ENCODE data around the gene CLMP.

GRCh38 chr11:123185326-123185725 lies 9.7 kb downstream of the CLMP start:
- TF ChIP-seq POLR2AphosphoS5 (IDR thresholded peaks at IDR 0.05) (no peak), TAF1 (IDR thresholded peaks at IDR 0.05; ENCODE audit: low read depth) (no peak), MXI1 (conservative IDR thresholded peaks at IDR 0.05; ENCODE audit: poor library complexity, severe bottlenecking) (no peak), RAD21 (conservative IDR thresholded peaks at IDR 0.05) (no peak), SMC3 (conservative IDR thresholded peaks at IDR 0.05; ENCODE audit: poor library complexity) (no peak), EZH2 (IDR thresholded peaks at IDR 0.05; ENCODE audit: borderline replicate concordance, insufficient read depth, low read length, poor library complexity, severe bottlenecking) (no peak)
- TF ChIP-seq, protein P1, sequence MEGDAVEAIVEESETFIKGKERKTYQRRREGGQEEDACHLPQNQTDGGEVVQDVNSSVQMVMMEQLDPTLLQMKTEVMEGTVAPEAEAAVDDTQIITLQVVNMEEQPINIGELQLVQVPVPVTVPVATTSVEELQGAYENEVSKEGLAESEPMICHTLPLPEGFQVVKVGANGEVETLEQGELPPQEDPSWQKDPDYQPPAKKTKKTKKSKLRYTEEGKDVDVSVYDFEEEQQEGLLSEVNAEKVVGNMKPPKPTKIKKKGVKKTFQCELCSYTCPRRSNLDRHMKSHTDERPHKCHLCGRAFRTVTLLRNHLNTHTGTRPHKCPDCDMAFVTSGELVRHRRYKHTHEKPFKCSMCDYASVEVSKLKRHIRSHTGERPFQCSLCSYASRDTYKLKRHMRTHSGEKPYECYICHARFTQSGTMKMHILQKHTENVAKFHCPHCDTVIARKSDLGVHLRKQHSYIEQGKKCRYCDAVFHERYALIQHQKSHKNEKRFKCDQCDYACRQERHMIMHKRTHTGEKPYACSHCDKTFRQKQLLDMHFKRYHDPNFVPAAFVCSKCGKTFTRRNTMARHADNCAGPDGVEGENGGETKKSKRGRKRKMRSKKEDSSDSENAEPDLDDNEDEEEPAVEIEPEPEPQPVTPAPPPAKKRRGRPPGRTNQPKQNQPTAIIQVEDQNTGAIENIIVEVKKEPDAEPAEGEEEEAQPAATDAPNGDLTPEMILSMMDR (IDR thresholded peaks at IDR 0.05; ENCODE audit: poor library complexity, severe bottlenecking) = no peak
